Stimulated activated CD4-positive, alpha-beta T cell treated with anti-CD3 and anti-CD28 coated beads, Interleukin-12 subunit alpha, Interleukin-12 subunit beta, amount 100 ng/mL, for 48 hours (primary cell): ENCODE measurements around the gene GCG.

Experiments used
- DNase-seq, 3 donors: peaks; one replicate each; pipeline ENCODE4 v3.0.0-alpha.2; 2020; ENCODE audit warnings: low read depth in 2 of 3, low spot score in 1 of 3

The GCG gene

GRCh38 chr2:162149940-162150339 is 2.1 kb downstream of the GCG start:
- no peak for DNase-seq

DNA sequence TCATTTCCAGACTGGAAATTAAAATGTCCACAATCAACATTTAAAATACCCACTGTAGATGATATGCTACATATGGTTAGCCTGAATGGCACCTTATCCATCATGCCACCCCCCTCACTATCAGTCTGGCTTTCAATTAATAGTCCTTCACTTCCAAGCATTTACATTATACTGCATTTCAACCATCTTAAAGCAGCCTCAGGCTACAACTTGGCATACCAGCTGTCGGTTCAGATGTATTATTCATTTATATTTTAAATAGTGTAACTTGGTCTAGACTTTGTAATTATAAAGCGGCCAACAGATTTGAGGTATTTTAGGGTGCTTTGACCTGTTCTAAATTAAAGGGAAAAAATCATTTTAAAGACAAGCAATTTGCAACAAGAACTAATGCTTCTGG is 2.6 kb downstream of the GCG start:
- DNase-seq, result no peak

- no peak for DNase-seq
Measured at GRCh38 chr2:162148956-162149355, 3.1 kb downstream of the GCG start.

GRCh38 chr2:162143969-162144368 is 8.1 kb downstream of the GCG start:
- DNase-seq, result no peak

DNA sequence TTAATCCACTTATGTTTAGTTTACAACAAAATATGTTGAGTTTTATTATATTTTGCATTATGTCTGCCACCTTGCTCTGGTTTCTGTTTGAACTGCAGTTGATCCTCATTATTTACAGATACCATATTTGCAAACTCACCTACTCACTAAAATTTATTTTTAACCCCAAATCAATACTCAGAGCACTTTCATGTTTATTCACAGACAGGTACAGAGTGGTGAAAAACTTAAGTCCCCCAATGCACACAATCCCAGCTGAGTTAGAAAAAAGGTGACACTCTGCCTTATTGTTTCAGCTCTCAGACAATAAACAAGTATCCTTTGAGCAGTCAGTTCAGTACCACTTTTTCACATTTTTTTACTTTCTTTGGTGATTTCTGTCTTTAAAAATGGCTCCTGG is 13.7 kb downstream of the GCG start:
- DNase-seq, result no peak

DNA sequence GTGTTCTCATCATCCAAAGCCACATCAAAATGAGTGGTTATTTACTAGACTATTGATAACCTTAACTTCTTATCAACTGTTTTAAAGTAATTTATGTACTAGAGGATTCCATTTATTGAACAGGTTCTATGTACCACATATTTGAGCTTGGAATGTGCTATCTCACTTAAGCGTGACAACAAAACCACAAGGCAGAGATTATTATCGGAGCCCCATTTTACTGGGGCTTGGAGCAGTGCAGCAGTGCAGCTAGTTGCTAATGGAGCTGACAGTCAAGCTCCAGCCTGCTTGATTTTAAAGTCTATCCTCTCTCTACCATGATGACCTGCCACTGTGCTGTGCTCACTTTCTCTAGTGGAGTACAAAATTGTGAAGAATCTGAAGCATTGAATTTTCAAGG is 24.6 kb downstream of the GCG start:
- no peak for DNase-seq

DNA sequence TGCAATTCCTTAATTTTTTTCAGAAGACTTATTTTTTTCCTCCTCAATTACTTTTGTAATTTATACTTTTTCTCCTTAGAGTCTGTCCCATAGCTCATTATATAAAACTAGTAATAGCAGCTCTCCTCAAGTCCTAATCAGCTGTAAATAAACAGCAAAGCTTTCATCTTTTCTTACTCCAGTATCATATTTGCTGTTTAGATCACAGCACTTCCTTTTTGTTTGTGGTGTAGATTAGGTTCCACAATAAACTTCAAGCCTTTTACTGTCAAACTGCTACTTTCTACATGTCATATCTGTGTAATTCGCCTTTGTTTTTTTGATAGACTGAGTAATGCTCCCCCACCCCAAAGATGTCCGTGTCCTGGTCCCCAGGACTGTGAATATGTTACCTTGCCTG is 25.5 kb downstream of the GCG start:
- DNase-seq, result no peak

GRCh38 chr2:162126111-162126519 is 25.9 kb downstream of the GCG start:
- DNase-seq, result no peak

DNA sequence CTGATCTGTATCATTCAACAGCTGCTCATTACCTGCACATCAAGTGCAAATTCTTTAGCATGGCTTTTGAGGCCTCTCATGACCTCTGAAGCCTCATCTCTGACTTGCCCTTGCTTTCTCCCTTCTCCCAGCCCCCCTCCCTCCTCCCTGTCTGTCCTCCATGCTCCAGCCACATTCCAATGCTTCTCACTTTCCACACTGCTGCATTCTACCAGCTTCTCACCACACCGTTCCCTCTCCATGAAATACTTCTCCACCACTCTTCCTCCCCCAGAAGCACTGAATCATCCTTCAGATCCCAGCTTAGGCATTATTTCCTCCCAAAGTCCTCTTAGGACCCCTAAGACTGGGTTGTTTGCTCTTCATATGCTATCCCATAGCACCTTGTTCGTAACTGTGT is 26.9 kb downstream of the GCG start:
- no peak for DNase-seq

DNA sequence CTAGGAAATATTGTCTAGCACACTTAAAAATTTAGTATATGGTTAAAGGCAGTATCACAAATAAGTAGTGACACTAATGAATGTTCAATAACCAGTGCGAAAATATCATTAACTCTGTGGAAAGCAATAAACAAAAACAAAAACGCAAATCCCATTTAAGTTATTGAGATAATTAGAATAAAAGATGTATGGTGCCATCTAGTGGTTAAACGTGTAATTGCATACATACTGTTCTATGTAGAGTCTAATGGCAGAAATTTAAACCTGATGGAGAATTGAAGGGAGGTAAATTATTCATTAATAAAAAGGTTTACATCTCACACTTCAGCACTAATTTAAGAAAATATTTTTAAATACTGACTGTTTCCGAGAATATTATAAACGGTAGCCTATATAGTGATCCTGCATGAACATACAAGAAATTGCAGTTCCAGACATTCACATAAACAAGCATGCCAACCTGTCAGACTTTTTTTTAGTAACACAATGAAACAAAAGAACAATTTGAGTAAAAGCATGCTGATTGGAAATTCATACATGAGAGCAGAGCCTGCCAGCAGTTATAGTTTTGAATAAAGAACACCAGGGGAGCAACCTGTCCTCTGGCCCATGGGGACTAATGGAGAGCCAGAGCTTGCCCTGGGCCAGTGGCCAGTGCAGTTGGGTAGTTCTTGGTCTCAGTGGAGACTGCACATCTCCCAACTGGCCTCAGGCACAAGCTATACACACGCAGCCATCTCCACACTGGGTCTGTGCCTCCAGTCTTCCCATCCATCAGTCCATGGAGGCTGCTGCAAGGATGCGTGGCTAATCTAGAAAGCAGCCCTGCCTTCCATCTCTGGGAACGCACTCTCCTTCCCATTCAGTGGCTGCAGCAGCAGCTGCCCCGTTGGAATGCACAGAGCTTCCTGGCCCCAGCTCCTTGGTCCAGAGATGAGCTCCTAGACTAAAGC is 28.0 kb downstream of the GCG start:
- DNase-seq, result peak in 1 of 3 donors; percentile 70

GRCh38 chr2:162118166-162119031 is 33.6 kb downstream of the GCG start:
- no peak for DNase-seq

GRCh38 chr2:162116352-162116751 is 35.7 kb downstream of the GCG start:
- no peak for DNase-seq

DNA sequence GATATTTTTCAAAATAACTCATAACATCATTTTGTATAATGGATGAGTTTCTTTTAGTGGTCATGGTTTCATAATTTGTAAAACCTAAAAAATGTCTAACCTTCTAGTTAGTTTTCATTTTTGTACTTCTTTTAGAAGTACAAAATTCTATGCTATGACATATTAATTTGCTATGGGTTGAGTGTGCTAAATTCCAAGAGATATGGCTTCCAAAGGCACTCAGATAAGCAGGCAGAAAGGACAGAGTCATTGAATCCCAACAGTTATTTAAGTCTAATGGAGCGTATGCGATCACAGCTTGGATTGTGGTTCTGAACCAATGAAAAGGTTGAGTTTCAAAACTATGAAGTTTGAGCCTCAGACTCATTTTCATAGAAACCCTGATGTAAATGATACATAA is 37.0 kb downstream of the GCG start:
- DNase-seq, result no peak

DNA sequence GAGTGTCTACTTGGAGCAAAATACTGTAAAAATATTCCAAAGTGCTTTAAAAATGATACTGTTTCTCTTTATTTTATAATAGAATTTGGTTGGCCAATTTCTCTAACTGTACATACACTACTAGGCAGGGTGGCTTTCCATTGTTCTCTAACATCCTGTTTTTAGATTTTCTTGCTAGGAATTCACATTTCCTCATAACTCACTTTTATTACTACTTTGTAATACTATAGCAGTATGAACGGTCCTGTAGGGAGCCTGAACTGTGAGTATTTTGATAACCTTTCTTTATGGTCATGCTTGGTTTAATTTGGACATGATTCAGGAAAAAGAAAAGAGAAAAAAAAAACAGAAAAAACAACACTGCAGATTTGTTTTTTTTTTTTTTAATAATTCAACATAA is 37.8 kb downstream of the GCG start:
- no peak for DNase-seq

GRCh38 chr2:162113776-162114168 is 38.3 kb downstream of the GCG start:
- DNase-seq, result no peak

DNA sequence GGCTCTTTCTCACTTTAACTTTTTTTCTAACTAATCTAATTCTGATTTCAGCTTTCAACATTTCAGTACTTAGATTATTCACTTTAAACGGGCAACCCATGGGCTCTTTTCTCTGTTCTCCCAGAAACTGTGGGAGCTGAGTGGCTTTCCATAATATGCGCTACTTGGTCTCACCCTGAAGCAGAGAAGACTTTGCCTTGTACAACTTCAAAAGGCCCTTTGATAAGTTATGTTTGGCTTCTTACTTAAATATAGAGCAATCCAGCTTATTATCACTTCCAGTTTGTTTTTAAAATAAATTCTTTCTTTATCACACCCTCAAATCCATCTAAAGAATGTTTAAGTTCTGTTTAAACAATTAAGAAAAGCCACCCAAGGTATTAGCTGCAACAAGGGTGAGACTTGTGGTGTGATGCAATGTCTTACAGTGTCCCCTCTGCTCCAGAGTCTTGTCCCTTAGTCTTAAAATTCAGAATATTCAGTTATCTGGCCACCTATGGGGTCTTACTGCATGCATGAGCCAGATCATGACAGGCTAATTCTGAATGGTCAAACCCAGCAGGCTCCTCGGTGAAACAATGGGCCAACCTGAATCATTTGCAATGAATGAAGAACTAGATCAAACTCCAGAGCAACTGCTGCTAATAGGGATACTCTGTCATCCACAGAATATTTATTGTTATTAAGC is 38.8 kb downstream of the GCG start:
- DNase-seq, result no peak

DNA sequence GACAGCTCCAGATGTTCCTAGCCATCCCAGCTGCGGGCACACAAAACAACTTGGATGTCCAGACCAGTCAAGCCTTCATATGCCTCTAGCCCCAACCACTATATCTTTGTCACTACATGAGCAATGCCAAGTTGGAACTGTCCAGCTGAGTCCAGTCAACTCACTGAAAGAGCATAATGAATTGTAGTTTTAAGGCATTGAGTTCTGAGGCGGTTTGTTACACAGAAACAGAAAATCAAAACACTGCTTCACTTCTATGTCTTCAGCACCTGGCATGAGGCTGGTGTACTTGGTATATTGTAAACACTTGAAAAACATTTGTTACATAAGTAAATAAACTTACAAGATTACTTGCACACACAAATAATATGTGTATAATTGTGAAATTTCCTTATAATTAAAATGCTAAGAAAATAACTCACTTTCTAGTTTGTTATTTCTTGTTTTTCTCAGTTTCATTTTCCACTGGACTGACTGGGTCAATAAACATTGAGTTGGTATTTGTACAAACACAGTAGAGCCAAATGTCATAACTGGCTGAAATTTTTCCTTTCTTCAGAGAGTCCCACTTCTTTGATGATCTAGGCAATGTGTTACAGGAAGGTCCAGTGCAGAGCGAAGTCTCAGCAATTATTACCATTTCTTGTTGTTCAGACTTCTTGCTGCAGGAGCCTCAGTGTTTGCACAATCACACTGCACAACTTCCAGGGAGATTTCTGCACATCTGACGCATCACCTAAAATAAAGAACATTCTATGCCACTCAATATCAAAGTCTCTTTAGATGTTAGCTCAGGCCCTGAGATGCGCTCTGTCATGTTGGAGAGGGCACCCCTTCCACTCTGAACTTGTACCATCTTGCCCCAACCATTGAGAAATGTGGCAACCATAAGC is 39.8 kb downstream of the GCG start:
- DNase-seq, result no peak

- DNase-seq, result no peak
Measured at GRCh38 chr2:162107361-162107901, 44.6 kb downstream of the GCG start.

GRCh38 chr2:162106746-162107145 is 45.3 kb downstream of the GCG start:
- DNase-seq, result no peak

GRCh38 chr2:162106146-162106551 is 45.9 kb downstream of the GCG start:
- no peak for DNase-seq
